HG02678 (cell line): Measurements from ENCODE around the gene PRCD.
"Not testable (repeated sequence)": the region's sequence is repeated elsewhere in the genome, so short reads cannot be mapped to it uniquely, and the experiment has no call there.

Source experiments
- ATAC-seq: cut with Tn5 transposase; IDR thresholded peaks from one replicate; pipeline ENCODE4 v1.9.1; 2021; ENCODE audit warnings: mild to moderate bottlenecking, moderate library complexity; ENCODE audit not compliant: unreplicated experiment

The PRCD gene

DNA sequence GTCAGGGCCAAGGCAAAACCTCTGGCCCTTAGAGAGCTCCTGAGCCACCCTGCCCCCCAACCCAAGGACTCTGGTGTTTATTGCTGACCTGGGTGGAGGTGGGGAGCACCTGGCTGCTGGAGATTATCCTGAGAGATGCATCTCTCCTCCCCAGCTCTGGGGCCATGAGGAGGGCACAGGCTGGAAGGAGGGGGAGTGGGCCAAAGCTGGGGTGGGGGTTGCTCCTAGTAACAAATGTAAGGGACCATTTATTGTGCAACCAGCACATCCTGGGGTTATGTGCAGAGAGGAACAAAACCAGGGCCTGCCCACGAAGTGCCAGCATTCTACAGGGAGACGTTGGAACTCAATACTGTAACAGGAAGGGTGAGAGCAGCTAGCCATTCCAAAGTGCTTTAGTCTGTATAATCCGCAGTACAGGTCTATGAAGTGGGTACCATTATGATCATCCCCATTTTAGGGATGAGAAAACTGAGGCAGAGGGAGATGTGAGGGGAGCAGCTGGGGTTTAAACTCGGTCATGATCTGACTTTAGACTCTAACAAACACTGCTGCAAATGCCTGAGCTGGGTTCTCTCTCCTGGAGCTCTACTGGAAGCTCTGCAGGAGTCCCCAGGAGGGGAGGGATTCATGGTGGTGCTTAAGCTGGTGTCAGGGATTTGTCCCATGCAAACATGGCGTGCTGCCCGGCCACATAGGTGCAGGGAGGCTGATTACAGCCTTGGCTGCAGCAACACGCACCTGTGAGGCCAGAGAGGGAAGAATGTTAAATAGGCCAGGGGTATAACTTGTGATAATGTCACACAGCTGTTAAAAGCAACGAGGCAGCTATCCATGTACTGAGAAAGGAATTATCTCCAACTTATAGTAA is 37.3 kb upstream of the PRCD start:
- ATAC-seq, result no peak

GRCh38 chr17:76504117-76504516 is 35.7 kb upstream of the PRCD start:
- ATAC-seq, result no peak

- ATAC-seq, result peak; percentile 58
These were observed 33.2 kb upstream of the PRCD start for GRCh38 chr17:76506408-76507345.

DNA sequence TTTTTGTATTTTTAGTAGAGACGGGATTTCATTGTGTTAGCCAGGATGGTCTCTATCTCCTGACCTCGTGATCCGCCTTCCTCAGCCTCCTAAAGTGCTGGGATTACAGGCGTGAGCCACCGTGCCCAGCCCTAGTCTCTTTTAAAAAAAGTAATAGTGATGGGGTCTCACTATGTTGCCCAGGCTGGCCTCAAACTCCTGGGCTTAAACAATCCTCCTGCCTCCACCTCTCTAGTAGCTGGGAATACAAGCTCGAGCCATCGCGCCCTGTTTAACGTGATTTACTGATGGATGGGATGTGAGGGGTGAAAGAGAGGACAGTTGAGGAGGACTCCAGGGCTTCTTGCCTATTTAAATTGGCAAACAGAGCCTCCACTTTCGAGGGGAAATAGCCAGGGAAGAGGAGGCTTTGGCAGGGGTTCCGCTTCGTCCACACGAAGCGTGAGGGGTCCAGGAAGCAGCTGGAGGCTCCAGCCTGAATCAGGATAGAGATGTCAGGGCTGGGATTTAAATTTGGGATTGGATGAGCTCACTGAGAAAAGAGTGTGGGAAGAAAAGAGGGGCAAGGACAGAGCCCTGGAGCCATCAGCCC is 31.3 kb upstream of the PRCD start:
- ATAC-seq, result not testable (repeated sequence)

DNA sequence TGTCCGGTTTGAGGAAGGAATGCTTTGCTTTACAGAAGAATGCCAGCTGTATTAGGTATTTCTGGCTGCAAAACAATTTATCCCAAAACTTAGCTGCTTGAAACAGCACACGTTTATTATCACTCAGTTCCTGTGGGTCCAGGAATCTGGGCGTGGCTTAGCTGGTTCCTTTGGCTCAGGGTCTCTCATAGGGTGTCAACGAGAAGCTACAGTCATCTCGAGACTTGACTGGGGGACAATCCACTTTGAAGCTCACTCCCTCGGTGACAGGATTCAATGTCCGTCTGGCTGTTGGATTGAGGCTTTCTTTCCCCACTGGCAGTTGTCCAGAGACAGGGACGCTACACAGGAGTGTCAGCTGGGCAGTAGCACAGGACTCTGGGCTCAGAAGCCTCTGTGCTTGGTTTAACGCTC is 29.0 kb upstream of the PRCD start:
- ATAC-seq, result no peak

GRCh38 chr17:76511668-76512365 is 28.0 kb upstream of the PRCD start:
- ATAC-seq, result no peak

DNA sequence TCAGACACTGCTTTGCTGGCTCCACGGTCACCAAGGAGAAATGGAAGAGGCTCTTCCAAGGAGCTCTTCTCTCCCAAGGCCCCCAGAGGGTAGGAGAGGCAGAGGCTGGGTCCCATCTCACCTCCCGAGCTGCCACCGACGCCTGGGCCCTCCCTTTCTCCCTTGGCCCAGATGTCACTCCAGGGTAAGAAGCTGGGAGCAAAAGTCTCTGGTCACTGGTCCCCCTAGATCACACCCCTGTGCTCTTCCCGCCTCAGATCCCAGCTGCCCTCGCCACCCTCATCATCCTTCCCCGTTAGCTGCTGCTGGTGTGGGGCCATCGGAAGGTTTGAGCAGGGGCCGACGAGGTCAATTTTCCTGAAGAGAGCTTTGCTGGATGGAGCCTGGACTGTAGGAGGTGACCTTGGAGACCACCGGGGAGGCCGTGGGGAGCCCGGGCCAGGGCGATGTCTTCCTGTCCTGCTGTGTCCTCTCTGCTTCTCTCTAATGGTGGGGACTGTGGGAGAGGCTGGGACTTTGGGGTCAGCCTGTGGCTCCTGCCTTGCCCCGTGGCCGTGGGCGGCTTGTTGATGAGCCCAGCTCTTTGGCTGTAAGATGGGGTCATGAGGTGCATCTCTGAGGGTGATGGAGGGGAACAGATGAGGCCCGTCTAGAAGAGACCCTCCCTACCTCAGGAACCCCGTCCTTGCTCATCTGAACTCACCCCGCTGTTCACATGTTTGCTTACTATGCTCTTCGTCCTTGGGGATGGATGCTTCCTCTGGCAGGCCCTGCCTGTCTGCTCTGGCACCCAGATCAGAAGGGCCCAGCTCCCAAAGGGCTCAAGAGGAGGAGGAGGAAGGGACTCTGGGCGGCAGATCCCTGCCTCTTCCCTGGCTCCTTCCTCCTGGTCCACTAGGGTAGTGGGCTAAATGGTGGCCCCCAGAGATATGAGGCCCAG is 27.2 kb upstream of the PRCD start:
- ATAC-seq, result no peak

- no peak for ATAC-seq
These were observed 26.5 kb upstream of the PRCD start for GRCh38 chr17:76513306-76513692.

GRCh38 chr17:76514355-76514754 is 25.5 kb upstream of the PRCD start:
- not testable (repeated sequence) for ATAC-seq

GRCh38 chr17:76515274-76515949 is 24.4 kb upstream of the PRCD start:
- ATAC-seq, result no peak

- no peak for ATAC-seq
These were observed 22.2 kb upstream of the PRCD start for GRCh38 chr17:76517638-76518038.

DNA sequence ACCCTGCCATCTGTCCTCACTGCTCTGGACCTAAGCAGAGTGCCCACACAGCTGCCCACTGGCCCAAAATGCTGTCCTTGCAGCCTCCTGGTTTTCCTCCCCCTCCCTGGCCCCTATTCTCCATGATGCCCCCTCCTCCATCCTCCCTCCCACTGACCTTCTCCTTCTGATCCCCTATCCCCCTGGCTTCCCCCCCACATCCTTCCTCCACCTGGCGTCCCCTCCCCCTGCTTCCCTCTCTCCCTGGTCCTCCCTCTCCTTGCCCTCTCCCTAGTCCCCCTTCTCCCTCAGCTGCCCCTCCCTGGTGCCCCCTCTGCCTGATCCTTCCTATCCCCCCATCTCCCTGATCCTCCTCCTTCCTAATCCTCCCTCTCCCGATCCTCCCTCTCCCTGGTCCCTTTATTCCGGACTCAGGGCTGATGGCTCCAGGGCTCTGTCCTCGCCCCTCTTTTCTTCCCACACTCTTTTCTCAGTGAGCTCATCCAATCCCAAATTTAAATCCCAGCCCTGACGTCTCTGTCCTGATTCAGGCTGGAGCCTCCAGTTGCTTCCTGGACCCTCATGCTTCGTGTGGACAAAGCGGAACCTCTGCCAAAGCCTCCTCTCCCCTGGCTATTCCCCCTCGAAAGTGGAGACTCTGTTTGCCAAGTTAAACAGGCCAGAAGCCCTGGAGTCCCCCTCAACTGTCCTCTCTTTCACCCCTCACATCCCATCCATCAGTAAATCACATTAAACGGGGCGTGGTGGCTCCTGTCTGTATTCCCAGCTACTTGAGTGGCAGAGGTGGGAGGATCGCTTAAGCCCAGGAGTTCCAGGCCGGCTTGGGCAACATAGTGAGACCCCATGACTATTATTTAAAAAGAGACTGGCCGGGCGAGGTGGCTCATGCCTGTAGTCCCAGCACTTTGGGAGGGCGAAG is 20.5 kb upstream of the PRCD start:
- no peak for ATAC-seq

DNA sequence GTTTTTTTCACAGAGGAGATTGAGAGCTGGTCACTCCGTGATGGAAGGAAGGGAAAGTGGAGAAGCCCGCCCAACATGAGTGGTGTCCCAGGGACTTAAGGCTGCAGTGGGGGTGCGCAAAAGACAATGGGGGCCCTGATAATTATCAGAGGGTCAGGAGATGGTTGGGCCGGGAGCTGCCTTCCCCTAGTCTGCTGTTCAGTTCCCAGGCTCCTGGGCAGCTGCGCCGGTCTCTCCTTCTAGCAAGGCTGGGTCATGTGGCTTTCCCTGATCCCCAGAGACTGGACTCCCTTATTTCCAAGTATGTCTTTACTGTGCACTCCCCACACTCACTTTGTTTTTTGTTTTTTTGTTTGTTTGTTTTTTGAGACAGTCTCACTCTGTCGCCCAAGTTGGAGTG is 18.6 kb upstream of the PRCD start:
- ATAC-seq, result no peak

DNA sequence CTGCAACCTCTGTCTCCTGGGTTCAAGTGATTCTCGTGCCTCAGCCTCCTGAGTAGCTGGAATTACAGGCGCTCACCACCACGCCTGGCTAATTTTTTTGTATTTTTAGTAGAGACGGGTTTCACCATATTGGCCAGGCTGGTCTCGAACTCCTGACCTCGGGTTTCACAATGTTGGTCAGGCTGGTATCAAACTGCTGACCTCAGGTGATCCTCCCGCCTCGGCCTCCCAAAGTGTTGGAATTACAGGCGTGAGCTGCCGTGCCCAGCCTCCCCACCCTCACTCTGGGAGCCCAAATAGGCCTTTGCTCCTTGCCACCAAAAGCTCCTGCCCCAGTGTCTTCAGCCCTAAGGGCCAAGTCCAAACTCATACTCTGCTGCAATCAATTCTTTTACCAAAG is 18.2 kb upstream of the PRCD start:
- not testable (repeated sequence) for ATAC-seq

- no peak for ATAC-seq
These were observed 16.5 kb upstream of the PRCD start for GRCh38 chr17:76523084-76524037.

DNA sequence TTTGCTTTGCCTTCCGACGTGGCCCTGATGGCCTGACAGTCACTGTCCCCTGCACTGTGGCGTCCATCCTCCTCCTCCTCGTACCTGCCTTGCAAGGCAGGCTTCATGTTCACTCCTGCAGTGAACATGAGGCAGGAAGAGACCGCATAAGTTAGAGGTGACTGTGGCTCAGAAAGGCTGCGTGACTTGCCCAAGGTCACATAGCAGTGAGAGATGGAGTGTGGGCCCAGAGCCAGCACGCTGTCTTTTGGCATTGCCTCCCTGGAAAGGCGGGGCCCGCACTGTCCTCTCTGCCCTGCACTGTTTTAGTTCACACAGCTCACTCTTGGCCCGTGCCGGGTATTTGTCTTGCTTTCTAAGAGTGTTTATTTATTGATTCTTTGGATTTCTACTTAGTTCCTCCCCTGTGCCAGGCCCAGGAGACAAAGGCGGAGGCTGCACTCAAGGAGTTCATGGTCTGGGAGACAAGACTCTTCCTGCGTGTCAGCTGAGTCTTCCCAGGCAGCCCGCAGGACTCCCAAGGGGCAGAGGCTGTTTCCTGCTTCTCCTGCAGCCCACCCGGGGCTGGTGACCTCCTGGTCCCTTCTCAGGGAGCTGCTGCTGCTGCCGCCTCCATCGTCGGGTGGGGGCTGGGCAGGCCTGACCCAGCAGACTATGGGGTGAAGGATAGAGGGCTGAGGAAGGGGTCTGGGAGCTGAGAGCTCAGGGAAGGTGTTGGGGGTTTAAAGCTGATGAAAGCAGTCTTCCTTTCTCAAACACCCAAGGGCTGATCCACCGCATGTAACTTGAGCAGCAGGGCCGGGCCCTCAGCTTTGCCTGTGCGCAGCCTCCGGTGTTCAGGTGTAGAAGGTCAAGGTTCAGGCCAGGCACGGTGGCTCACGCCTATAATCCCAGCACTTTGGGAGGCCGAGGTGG is 15.0 kb upstream of the PRCD start:
- no peak for ATAC-seq
